Esophagus muscularis mucosa (tissue), 4 donors: ENCODE results near the gene DNAI2. TPM values are rescaled to one million over a fixed set of nuclear protein-coding genes. Genes with fewer than 3 reads are reported as not detected.

Experiments
- DNase-seq: peaks from one replicate; pipeline ENCODE4 v3.0.0-alpha.2; 2017; ENCODE audit errors: extremely low spot score
- H3K27ac ChIP-seq, 4 donors: fragments of 200-600 bp; sonication (generic); replicated peaks in 1 of 4; 1 replicate in 3 of 4; 2 replicates in 1 of 4; pipeline ENCODE4 v1.5.1; 2016 to 2019; ENCODE audit warnings: mild to moderate bottlenecking in 1 of 4
- H3K27me3 ChIP-seq, 4 donors: fragments of 200-600 bp; sonication (generic); one replicate each; pipeline versions ENCODE4 v1.5.1 to v1.6.0; 2016 to 2019
- H3K36me3 ChIP-seq, 4 donors: fragments of 200-600 bp; sonication (generic); one replicate each; pipeline ENCODE4 v1.5.1; 2016 to 2019
- H3K4me1 ChIP-seq, 4 donors: fragments of 200-600 bp; sonication (generic); one replicate each; pipeline ENCODE4 v1.5.1; 2016 to 2019
- H3K4me3 ChIP-seq, 4 donors: fragments of 200-600 bp; sonication (generic); 1 replicate in 2 of 4; 2 replicates in 2 of 4; pipeline ENCODE4 v1.5.1; 2016 to 2019; ENCODE audit warnings: mild to moderate bottlenecking in 4 of 4, moderate library complexity in 1 of 4
- H3K9me3 ChIP-seq, 4 donors: fragments of 200-600 bp; sonication (generic); 1 replicate in 3 of 4; 2 replicates in 1 of 4; pipeline ENCODE4 v1.5.1; 2016 to 2019
- CTCF ChIP-seq, 3 experiments: fragments of 200-600 bp in 2 of 3; fragments of 450-650 bp in 1 of 3; sonication (generic) in 2 of 3; IDR thresholded peaks; one replicate each; pipeline ENCODE4 v1.5.1; 2017 to 2019; ENCODE audit warnings: antibody characterized with exemption in 3 of 3, mild to moderate bottlenecking in 2 of 3, moderate library complexity in 1 of 3
- EP300 ChIP-seq: sonication (generic); formaldehyde crosslinking; IDR thresholded peaks from one replicate; pipeline ENCODE4 v1.6.1; 2017; ENCODE audit warnings: antibody characterized with exemption
- POLR2A ChIP-seq: fragments of 450-650 bp; IDR thresholded peaks from one replicate; pipeline ENCODE4 v1.6.1; 2017; ENCODE audit warnings: antibody characterized with exemption, moderate library complexity, mild to moderate bottlenecking, low read depth
- POLR2AphosphoS5 ChIP-seq, 2 donors: sonication (generic); formaldehyde crosslinking; IDR thresholded peaks; one replicate each; pipeline ENCODE4 v1.6.1; 2017; ENCODE audit warnings: antibody characterized with exemption in 2 of 2
- WGBS: methylation state at CpG from one replicate; pipeline ENCODE4 v1.1.5; 2018; 5-methylcytosine and 5-hydroxymethylcytosine counted together
- intact Hi-C: fragments of 100-400 bp; cut with DNase I; formaldehyde crosslinking; loops from one replicate; pipeline ENCODE4 v1.15.1; 2023
- total RNA-seq, 4 donors: library from RNA; depleted of rRNA; stranded (reverse); fragments of >200 nt; gene quantifications; one replicate each; pipeline versions ENCODE4 v1.1.0 to v1.2.1, GENCODE V29; 2016

DNAI2 gene
- total RNA-seq: not detected

- WGBS: 27% methylated on average over 24 of the region's 33 CpGs
- intact Hi-C loops: no loop called here
- no peak for TF ChIP-seq POLR2A
- no peak for TF ChIP-seq CTCF (IDR thresholded peaks at IDR 0.05)
- peaks cover 0 to 41% (median 0%) of the 10 kb centered on the region in 4 donors for H3K27me3 ChIP-seq
- H3K9me3 ChIP-seq: no peaks in the 10 kb centered on the region
- no peak within 1 kb of the TSS for H3K27ac ChIP-seq
- no peak within 1 kb of the TSS for H3K4me3 ChIP-seq
- peaks cover 13 to 58% (median 42%) of the 10 kb centered on the region in 4 donors for H3K4me1 ChIP-seq
- H3K36me3 ChIP-seq: no peaks in the 10 kb centered on the region
- DNase-seq: no peak
These were observed at the start of gene DNAI2 for GRCh38 chr17:74274060-74274708. Gene DNAI2, plus strand, starts transcription at chr17:74274234. Its CDS starts 7,584 bp downstream, at chr17:74281818.

GRCh38 chr17:74224959-74225725 is 48.9 kb upstream of the DNAI2 start:
- Histone ChIP-seq H3K27ac (no peak overlapping the region), H3K4me1 (no peaks in the 10 kb centered on the region), H3K4me3 (no peak overlapping the region), H3K36me3 (peaks cover 0 to 42% (median 28%) of the 10 kb centered on the region in 4 donors), H3K27me3 (no peaks in the 10 kb centered on the region), H3K9me3 (no peaks in the 10 kb centered on the region)
- DNase-seq: no peak
- intact Hi-C loops: no loop called here
- 93% methylated on average over 20 of the region's 20 CpGs for WGBS
- TF ChIP-seq EP300: no peak
- TF ChIP-seq CTCF (IDR thresholded peaks at IDR 0.05): no peak
- TF ChIP-seq POLR2AphosphoS5 (IDR thresholded peaks at IDR 0.05): no peak
- TF ChIP-seq POLR2A: no peak

- DNase-seq: no peak
- intact Hi-C loops: no loop called here
- WGBS: 84% methylated on average over 6 of the region's 6 CpGs
- Histone ChIP-seq H3K9me3 (no peaks in the 10 kb centered on the region), H3K27ac (no peak overlapping the region), H3K4me1 (no peaks in the 10 kb centered on the region), H3K27me3 (no peaks in the 10 kb centered on the region), H3K4me3 (no peak overlapping the region), H3K36me3 (peaks cover 0 to 53% (median 35%) of the 10 kb centered on the region in 4 donors)
- TF ChIP-seq POLR2A (no peak), EP300 (no peak), CTCF (IDR thresholded peaks at IDR 0.05) (no peak), POLR2AphosphoS5 (IDR thresholded peaks at IDR 0.05) (no peak)
These were observed 47.8 kb upstream of the DNAI2 start for GRCh38 chr17:74226252-74226651.

GRCh38 chr17:74227271-74228080 is 46.6 kb upstream of the DNAI2 start:
- DNase-seq: no peak
- Histone ChIP-seq H3K27me3 (no peaks in the 10 kb centered on the region), H3K4me3 (no peak overlapping the region), H3K4me1 (no peaks in the 10 kb centered on the region), H3K9me3 (no peaks in the 10 kb centered on the region), H3K27ac (no peak overlapping the region), H3K36me3 (peaks cover 0 to 58% (median 36%) of the 10 kb centered on the region in 4 donors)
- intact Hi-C loops: no loop called here
- TF ChIP-seq EP300: no peak
- TF ChIP-seq POLR2AphosphoS5 (IDR thresholded peaks at IDR 0.05): no peak
- TF ChIP-seq CTCF (IDR thresholded peaks at IDR 0.05): no peak
- no peak for TF ChIP-seq POLR2A
- 87% methylated on average over 10 of the region's 10 CpGs for WGBS
